Peyer's patch (tissue), 4 donors: ENCODE data around the gene ACAD8.

Experiments used
- POLR2A ChIP-seq, 2 donors: fragments of 450-650 bp; IDR thresholded peaks; one replicate each; pipeline ENCODE4 v1.5.1; 2017; ENCODE audit warnings: antibody characterized with exemption in 2 of 2, mild to moderate bottlenecking in 2 of 2, moderate library complexity in 2 of 2
- TF ChIP-seq, protein P1 (sequence below), 6 experiments: fragments of 450-650 bp in 4 of 6; fragments of 200-600 bp in 2 of 6; sonication (generic) in 1 of 6; IDR thresholded peaks; one replicate each; pipeline ENCODE4 v1.5.1; 2017 to 2019; ENCODE audit warnings: antibody characterized with exemption in 6 of 6, mild to moderate bottlenecking in 3 of 6, moderate library complexity in 1 of 6

DNA sequence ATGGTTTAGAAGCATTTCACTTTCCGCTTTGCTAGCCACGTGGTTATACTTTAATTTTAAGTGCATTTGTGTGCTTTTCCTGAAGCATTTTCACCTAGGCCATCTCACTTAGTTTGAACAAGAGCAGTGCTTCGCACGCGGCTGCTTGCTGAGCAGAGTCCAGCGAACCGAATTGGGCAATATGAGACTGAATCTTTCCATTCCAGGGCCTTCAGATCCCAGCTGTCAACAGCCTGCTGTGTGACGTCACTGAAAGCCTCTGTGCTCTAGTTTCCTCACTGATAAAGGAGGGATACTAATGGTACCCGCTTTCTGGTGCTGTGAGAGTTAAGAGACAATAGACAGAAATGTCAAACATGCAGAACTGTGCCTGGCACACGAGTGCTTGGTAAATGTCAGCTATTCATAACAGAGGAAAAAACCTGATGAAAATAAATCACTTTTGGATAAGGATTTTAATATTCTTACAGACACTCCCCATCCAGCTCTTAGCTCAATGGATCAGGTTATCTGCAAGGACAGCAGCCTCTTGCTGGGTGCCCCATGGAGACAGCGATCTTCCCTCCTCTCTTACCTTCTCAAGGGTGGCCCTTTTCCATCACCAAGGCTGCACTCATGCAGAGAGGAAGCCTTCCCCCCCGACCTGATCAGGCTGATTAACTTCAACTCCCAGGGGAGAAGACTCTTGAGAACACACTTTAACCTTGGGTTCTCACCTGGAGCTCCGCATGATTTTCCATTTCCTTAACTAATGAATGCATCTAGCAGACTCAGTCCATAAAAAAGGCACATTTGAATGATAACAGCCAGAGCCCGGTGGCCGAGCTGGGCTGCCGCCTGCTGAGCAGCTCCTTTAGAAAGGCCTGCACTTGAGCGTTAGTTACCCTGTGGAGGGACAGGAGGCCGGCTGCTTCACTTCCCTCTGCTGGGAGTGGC is 19.3 kb downstream of the ACAD8 start:
- TF ChIP-seq, protein P1, sequence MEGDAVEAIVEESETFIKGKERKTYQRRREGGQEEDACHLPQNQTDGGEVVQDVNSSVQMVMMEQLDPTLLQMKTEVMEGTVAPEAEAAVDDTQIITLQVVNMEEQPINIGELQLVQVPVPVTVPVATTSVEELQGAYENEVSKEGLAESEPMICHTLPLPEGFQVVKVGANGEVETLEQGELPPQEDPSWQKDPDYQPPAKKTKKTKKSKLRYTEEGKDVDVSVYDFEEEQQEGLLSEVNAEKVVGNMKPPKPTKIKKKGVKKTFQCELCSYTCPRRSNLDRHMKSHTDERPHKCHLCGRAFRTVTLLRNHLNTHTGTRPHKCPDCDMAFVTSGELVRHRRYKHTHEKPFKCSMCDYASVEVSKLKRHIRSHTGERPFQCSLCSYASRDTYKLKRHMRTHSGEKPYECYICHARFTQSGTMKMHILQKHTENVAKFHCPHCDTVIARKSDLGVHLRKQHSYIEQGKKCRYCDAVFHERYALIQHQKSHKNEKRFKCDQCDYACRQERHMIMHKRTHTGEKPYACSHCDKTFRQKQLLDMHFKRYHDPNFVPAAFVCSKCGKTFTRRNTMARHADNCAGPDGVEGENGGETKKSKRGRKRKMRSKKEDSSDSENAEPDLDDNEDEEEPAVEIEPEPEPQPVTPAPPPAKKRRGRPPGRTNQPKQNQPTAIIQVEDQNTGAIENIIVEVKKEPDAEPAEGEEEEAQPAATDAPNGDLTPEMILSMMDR (IDR thresholded peaks at IDR 0.05): no peak
- TF ChIP-seq POLR2A (IDR thresholded peaks at IDR 0.05): no peak
